NCI-H774 (cell line): Measurements from ENCODE around the gene ANAPC5.
"Not testable (repeated sequence)": the region's sequence is repeated elsewhere in the genome, so short reads cannot be mapped to it uniquely, and the experiment has no call there.

Source experiments
- DNase-seq: peaks from one replicate; lab custom pipeline; 2025; lab: John Stamatoyannopoulos, UW

Gene ANAPC5

DNA sequence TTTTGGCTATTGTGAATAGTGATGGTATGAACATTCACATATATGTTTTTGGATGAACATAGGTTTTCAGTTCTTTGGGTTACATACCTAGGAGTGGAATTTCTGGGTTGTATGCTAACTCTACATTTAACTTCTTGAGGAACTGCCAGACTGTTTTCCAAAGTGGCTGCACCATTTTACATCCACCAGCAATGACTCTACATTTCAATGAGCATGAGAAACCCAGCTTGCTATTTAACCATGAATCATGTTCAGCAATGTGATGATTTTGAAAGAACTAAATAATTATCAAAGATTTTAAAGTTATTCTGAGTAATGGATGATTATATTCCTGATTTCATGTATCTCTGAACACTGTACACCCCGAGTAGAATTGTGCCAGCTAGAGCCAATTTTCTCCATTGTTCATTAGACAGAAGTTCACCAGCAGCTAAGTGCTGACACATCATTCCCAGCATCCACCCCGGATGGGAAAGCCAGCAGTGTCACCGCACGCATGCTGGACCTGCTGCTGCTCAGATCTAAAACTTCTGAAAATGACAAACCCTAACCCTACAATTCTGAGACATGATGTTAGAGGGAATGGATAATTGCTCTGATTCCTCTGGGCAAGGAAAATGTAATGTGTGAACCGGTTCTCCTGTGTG is 13.3 kb upstream of the ANAPC5 start:
- no peak for DNase-seq

DNA sequence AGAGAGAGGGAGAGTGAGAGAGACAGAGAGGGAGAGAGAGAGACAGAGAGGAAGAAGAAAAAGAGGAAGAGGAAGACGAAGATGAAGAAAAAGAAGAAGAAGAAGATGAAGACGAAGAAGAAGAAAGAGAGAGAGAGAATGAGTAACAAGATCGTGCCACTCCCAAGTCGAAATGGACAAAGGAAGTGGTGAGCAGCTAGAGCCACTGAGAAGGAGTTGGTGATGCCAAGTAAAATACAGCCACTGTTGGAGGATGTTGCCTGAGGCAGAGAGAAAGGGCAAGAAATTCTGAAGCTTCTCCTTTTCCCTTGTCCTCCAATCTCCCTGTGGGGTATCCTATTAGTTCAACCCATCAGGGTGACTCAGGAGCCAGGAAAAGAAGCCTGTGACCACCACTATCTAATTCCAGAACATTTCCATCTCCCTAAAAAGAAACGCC is 12.5 kb upstream of the ANAPC5 start:
- no peak for DNase-seq

DNA sequence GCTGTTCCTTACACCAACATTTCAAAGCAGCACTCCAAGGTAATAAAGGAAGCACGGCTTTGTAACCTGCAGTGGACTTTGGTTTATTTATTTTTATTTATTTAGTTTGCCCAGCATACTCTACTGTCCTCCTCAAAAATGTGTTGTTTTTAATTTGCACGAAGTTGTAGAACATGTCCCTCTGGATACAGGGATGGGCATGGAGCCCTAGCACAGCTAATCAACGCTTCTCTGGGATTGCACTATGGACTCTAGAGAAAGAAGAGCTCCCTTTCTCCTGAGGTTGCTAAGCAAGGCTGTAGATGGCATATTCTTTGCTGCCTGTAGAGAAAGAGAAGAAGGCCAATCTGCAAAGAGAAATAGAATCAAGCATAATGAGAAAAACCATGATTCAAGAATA is 5.9 kb upstream of the ANAPC5 start:
- no peak for DNase-seq

DNA sequence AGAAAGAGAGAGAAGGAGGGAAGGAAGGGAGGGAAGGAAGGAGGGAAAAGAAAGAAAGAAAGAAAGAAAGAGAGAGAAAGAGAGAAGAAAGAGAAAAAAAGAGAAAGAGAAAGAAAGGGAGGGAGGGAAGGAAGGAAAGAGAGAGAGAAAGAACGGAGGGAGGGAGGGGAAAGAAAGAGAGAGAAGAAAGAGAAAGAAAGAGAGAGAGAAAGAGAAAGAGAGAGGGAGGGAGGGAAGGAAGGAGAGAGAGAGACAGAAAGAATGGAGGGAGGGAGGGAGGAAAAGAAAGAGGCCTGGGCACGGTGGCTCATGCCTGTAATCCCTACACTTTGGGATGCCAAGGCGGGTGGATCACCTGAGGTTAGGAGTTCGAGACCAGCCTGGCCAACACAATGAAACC is 5.1 kb upstream of the ANAPC5 start:
- DNase-seq = no peak

DNA sequence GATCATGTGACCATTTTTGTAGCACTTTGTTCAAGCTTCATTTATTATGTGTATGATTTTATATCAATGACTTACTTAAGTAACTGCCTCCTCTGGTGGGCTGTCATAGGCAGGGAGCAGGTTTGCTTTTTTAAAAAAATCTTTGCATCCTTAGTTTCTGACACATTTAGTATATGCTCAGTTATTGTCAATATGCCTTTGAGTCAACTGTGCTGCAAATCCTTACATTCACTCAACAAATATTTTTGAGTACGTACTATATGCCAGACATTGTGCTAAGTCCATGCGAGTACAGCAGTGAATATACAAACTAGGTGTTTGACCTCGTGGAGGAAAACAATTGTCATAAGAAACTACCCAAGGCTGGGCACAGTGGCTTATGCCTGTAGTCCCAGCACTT is 4.4 kb upstream of the ANAPC5 start:
- no peak for DNase-seq

DNA sequence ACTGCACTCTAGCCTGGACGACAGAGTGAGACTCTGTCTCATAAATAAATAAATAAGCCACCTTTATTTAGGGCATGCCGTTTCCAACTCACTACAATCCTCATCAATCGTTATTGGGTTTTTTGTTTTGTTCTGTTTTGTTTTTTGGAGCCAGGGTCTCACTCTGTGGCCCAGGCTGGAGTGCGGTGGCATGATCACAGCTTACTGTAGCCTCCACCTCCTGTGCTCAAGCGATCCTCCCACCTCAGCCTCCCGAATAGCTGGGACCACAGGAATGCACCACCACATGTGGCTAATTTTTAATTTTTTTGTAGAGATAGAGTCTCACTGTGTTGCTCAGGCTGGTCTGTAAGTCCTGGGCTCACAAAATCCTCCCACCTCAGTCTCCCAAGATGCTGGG is 3.6 kb upstream of the ANAPC5 start:
- DNase-seq = no peak

DNA sequence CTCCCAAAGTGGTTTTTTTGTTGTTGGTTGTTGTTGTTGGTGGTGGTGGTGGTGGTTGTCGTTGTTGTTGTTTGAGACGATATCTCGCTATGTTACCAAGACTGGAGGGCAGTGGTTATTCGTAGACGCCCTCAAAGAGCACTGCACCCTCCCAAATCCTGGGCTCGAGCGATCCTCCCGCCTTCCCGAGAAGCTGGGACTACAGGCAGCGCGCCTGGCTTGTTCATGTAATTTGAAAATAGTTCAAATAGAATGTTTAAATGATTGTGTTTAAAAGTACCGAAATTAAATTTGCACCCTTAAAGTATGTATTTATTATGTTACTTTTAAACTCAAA is 439 bp upstream of the ANAPC5 start:
- DNase-seq = peak; percentile 84

DNA sequence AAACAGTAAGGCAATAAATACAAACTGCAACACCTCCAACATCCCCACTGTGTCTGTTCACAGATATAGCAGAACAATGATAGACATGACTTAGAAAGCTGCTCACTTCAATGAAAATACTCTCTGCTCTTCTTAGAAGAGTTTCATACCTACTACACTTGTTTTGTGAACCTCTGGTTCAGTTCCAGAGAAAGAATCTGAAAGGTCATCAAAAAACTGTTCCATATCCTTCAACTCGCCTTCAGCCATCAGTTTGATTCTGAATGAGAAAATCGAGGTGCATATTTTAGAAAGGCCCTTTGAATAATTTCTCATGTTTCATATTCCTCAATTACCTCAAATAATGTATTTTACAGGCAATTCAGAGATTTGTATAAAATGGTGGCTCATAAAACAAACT is 5.5 kb downstream of the ANAPC5 start:
- DNase-seq = no peak

DNA sequence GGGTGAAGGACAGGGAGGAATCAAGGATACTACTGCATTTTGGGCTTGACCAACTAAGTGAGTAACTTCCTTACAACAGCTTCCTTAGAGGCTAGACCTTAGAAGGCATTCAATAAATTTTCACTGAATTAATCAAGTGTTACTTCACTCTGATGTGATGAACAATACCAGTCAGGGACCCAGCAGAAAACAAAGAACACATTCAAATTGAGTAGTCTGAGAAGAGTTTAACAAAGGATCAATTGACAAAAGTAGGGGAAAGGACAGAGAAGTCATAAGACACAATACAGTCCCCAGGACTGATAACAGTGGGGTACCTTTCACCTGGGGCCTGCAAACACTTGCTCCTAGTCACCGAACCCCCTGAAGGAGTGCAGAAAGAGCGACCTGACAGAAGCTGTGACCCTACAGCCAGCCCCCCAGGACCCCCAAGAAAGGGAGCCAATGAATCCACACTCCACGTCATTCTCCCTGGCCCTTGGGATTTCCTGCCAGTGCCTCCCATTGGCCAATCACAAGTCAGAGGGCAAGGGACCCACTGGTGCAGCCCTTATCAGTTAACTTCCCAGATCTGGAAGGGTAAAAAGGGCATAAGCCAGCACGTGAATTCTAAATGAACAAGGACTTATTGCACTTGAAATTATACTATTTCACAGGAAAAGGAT is 6.9 kb downstream of the ANAPC5 start:
- DNase-seq = no peak

DNA sequence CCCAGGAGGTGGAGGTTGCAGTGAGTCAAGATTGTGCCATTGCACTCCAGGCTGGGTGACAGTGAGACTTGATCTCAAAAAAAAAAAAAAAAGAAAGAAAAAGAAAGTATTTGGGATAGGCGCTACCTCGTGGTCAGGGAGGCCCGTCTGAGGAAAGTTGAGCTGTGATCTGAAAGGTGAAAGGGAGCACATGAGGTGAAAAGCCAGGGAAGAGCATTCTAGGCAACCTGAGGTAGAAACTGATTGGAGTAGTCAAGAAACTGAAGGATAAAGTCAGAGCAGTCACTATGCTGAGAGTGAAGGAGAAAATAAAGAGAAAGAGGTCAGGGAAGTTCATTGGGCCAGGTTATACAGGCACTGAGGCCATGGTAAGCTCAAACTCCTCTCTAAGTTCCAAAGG is 7.7 kb downstream of the ANAPC5 start:
- DNase-seq = no peak

DNA sequence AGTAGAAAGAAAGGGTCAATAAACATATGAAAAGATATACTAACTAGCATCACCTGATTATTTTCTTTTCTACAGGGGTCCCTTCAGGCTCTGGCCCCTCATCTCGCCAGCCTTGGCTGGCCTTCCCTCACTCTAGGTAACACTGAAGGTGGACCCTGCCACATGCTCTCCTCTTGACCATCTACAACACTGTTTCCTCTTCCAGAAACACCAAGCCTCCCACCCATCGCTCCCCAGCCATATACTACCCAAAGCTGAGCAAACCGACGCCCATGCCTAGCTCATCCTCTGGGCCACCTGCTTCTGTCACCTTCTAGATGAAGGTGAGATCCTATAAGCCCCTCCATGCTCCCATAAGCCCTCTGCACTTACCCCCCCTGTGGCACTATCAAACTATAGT is 14.8 kb downstream of the ANAPC5 start:
- no peak for DNase-seq

DNA sequence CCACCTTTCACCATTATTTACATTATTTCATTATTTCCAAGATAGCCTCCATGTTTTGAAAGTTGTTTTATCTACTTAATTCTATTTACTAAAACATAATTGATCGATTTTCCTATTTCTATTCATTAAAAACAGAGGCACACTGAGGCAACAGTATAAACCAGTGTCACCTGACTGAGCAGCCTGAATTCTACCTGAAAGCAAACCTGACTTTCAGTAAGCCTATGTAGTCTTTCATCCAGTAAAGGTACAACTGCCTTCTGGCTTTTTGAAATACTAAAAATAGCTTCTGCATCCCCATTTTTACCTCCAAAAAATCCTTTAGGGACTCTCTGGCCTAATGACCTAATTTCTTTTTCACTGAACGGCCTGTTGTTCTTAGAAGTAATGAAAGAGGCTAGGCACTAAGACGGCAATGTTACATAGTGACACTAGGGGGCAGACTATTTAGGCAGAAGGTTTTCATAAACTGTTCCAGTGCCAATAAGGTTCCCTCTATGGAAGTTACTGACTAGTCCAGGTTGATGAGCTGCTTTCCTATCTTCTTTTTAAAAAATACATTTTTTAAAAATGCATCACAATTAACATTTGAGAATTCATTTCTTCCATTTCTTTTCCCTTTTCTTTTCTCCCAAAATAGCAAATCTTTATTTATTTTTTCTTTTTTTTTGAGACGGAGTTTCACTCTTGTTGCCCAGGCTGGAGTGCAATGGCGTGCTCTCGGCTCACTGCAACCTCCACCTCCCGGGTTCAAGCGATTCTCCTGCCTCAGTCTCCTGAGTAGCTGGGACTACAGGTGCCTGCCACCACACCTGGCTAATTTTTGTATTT is 17.5 kb downstream of the ANAPC5 start:
- peak; percentile 66 for DNase-seq

DNA sequence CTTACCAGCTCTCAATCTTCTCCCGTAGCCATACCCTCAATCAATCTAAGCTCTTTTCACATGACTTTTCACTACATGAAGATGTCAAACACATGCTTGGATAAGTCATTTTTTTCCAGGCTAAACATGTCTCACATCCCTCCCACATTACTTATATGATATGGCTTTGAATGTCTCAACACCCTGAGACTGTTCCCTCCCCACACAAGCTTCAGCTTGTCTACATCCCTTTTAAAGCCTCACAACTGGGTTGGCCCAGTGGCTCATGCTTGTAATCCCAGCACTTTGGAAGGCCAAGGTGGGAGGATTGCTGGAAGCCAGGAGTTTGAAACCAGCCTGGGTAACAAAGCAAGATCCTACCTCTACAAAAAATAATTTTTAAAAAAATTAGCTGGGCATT is 18.5 kb downstream of the ANAPC5 start:
- no peak for DNase-seq

DNA sequence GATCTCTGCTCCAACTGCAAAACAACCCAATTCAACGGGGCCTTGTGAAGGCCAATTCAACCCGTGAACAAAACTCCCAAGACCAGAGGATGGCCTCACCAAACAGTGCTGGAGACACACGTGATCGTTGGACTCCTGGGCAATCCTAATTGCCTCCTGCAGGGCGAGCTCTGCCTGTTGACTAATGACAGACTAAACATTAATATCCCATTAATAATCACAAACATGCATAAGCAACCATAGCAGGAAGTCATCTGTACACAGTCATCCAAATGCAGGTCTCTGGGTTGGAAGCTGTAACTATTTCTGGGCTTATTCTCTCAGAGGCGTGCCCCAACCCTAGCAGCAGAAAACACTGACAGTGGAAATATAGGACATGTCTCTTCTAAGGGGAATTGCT is 21.0 kb downstream of the ANAPC5 start:
- no peak for DNase-seq

DNA sequence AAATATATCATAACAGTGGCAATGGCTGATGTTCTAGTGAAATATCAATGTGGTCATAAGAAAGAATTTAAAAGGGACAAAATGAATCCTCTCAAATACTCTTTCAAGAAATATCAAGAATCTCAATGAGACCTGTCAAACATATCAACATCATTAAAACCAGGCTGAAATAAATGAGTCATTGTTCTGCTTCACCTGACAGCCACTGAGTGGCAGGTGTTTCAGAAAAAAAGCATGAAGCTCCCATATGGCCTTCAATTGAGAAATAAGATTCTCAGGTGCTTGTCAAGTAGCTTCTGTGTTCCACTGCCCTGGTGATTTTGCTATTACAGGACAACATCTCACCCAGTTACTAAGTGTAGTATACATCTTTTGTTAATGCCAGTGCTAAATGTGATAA is 21.5 kb downstream of the ANAPC5 start:
- no peak for DNase-seq

DNA sequence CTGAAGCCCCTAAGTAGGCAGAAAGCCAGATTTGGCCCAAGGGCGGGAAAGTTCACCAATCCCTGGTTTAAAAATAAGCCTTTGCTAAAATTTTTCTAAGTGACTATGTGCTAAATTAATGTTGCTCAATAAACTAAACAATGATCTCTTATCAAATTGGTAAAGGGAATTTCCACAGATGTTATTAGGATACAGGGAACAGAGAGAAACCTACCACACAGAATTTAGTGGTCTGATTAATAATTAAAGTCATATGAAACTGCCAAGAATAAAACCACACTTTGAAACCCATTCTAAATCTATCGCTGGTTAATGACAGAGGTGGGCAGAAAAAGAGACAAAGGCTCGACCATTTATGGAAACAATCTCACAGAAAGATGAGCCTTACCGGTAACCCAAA is 22.0 kb downstream of the ANAPC5 start:
- no peak for DNase-seq

DNA sequence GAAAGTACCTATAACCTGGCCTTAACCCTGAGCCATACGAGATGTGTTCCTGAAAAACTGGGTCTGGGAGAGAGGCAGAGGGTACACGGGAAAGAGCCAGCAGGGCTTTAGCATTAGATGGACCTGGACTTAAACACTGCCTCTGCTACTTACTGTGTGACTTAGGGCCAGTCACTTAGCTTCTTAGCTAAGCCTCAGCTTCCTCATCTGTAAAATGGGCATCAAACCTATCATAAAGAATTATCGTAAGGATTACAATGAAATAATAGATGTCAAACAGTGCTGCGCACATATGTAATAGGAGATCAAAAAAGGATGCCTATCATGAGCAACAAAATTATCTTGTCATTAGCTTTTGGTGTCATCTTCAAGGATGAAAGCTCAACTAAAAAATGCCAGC is 23.6 kb downstream of the ANAPC5 start:
- no peak for DNase-seq

DNA sequence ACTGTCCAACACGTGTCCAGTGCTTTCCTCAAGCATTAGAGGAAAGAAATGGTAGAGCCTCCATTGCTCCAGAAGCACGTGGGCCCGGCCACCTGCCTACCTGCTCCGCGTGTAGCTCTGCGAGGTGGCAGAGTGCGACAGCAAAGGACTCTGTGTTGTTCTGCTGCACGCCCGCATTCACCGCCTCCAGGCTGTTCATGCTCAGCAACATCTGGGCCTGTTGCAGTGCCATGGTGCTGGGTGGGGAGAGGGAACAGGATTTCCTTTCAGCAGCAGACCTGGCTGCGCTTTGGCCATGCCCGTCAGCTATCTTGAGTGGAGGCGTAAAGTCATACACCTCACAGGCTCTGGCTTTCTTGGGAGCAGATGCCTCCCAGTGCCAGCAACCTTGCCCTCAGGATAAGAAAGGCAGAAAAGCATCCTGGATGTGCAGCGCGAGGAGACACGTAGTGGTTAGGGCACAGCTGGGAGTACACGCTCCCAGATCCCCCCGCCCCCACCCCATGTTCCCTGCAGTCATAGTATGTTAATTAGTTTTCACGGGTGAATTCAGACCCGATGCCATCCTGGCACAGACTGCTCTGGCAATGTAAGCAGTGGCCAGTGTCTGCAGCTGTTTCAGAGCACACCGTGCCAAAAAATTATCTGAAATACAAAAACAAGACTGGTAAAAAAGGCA is 25.1 kb downstream of the ANAPC5 start:
- DNase-seq = no peak

DNA sequence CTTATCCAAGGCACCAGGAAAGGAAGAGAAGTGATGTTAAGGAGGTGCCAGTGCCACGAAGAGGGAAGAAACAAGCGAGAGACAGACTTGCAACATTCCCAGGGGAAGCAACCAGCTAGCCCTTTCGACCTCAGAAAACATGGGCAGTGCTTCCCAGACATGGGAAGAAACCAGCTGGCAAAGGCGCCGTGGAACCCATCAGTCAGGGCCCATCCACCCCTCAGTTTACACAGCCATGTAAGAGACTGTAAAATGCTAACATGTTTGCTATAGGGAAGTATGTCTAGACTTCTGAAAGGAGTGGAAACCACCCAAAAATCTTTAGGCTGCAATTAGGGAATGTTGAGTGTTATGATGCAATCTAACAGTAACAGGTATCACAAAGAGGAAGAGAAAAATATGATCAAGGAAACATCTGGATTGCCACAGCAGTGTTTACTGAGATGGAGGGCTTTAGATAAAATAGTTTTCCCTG is 26.3 kb downstream of the ANAPC5 start:
- no peak for DNase-seq

DNA sequence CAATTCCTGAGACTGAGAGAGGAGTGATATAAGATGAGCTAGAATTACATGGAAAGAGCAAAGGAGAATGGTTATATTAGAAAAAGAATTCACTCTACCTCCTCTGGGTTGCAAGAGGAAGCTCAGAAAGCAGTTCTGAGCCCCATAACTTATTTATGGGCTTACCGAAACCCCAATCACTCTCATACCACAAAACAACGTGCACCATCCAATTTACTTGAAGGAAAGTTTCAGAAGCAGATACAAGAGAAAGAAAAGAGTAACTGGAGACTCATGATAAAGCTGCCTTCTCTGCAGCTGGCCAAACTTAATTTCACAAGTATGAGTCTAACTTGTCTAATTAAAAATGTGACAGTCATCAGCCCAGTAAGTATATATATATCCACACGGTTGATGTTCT is 28.3 kb downstream of the ANAPC5 start:
- no peak for DNase-seq

DNA sequence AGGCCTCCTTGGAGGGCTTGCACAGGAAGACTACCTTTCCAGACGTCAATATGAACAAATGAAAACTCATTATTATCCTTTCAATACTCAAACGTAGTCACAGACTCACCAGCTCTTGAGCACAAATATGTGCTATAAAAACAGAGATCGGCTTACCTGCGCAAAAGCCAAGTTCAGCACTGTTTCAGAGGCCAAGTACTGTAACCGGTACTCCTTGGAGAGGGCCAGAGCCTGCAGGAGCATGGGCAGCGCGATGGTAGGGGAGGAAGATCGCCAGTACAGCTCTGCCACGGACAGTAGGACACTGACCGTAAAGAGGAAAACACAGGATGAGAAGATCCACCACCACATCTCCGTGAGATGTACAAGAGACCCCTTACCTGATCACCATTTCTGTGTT is 34.1 kb downstream of the ANAPC5 start:
- DNase-seq = no peak

DNA sequence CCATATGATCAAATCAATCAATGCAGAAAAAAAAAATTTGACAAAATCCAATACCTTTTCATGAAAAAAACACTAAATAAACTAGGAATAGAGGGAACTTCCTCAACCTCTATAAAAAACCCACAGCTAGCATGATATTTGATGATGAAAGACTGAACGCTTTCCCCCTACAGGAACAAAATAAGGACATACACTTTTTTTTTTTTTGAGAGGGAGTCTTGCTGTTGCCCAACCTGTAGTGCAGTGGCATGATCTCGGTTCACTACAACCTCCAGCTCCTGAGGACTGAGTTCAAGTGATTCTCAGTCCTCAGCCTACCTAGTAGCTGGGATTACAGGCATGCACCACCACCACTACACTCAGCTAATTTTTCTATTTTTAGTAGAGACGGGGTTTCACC is 37.8 kb downstream of the ANAPC5 start:
- no peak for DNase-seq

DNA sequence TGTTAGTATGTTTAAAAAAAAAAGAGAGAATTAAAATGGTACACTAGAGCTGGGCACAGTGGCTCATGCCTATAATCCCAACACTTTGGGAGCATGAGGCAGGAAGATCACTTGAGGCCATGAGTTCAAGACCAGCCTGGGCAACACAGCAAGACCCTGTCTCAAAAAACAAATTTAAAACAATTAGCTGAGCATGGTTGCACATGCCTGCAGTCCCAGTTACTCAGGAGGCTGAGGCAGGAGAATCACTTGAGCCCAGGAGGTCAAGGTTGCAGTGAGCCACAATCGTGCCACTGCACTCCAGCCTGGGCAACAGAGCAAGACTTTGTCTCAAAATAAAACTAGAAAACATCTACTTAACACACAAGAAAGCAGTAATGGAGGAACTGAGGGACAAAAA is 42.0 kb downstream of the ANAPC5 start:
- DNase-seq = not testable (repeated sequence)
